ENCODE measurements around the gene FAM50B.

The FAM50B gene

GRCh38 chr6:3893917-3894316 lies 44.7 kb downstream of the FAM50B start:
- no peak for DNase-seq (ENCODE audit: low read depth in 3 of 3)

- no peak for DNase-seq (ENCODE audit: low read depth in 3 of 3)
Measured at GRCh38 chr6:3894590-3895311, 45.6 kb downstream of the FAM50B start.

- DNase-seq (ENCODE audit: low read depth in 3 of 3) = no peak
Measured at GRCh38 chr6:3895312-3895653, 46.1 kb downstream of the FAM50B start.

DNA sequence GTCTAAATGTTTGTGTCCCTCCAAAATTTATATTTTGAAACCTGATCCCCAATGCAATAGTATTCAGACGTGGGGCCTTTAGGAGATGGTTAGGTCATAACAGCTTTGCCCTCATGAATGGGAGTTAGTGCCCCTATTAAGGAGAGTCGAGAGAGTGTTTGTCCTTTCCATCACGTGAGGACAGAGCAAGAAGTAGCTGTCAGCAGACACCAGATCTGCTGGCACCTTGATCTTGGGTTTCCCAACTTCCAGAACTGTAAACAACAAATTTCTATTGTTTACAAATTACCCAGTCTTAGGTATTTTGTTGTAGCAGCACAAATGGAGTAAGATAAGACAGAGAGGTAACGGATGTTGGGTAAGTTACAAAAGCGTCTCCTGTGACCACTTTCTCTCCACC lies 46.6 kb downstream of the FAM50B start:
- DNase-seq (ENCODE audit: low read depth in 3 of 3) = no peak

- no peak for DNase-seq (ENCODE audit: low read depth in 3 of 3)
Measured at GRCh38 chr6:3898265-3898994, 49.3 kb downstream of the FAM50B start.

- no peak for DNase-seq (ENCODE audit: low read depth in 3 of 3)
Measured at GRCh38 chr6:3899061-3899460, 49.9 kb downstream of the FAM50B start.

GRCh38 chr6:3899970-3900439 lies 50.8 kb downstream of the FAM50B start:
- DNase-seq (ENCODE audit: low read depth in 3 of 3) = no peak
